H1 (cell line): Measurements from ENCODE around the gene SCAMP2. TPM values are rescaled to one million over a fixed set of nuclear protein-coding genes. Genes with fewer than 3 reads are reported as not detected.

Source experiments
- ASH2L ChIP-seq: fragments of 200-600, 300-600 bp; sonication (generic); IDR thresholded peaks from one replicate; pipeline ENCODE4 v1.7.1; 2017; ENCODE audit warnings: low read length
- CBX8 ChIP-seq: fragments of 300-800, 300-1000 bp; sonication (generic); IDR thresholded peaks from 2 replicates; pipeline ENCODE4 v1.7.1; 2016; ENCODE audit warnings: low read depth, low read length, borderline replicate concordance
- CHD2 ChIP-seq: IDR thresholded peaks from 2 replicates; pipeline ENCODE4 v1.6.1; 2012; ENCODE audit warnings: low read length, improper control_type of control experiment
- CTBP2 ChIP-seq: IDR thresholded peaks from 2 replicates; pipeline ENCODE4 v1.7.0; 2011; ENCODE audit warnings: borderline replicate concordance, mild to moderate bottlenecking, moderate library complexity, mixed read lengths, low read length; ENCODE audit not compliant: insufficient read depth, insufficient read length
- EGR1 ChIP-seq: IDR thresholded peaks from 2 replicates; pipeline ENCODE4 v1.6.1; 2011; ENCODE audit warnings: low read depth, low read length, borderline replicate concordance
- EP300 ChIP-seq, 2 experiments: IDR thresholded peaks; 1 replicate in 1 of 2; 2 replicates in 1 of 2; pipeline ENCODE4 v1.6.1; 2011 to 2012; ENCODE audit warnings: low read depth in 2 of 2, low read length in 2 of 2, mild to moderate bottlenecking in 2 of 2, borderline replicate concordance in 1 of 2, inconsistent platforms in 1 of 2, moderate library complexity in 1 of 2
- FOSL1 ChIP-seq: IDR thresholded peaks from 2 replicates; pipeline ENCODE4 v1.6.1; 2011; ENCODE audit warnings: mild to moderate bottlenecking, low read depth, low read length, moderate library complexity; ENCODE audit not compliant: insufficient read depth
- HDAC6 ChIP-seq: IDR thresholded peaks from one replicate; pipeline ENCODE4 v1.7.1; 2012; ENCODE audit warnings: low read depth, mild to moderate bottlenecking, inconsistent platforms, low read length, moderate library complexity
- JUND ChIP-seq: IDR thresholded peaks from 2 replicates; pipeline ENCODE4 v1.6.1; 2011; ENCODE audit warnings: mild to moderate bottlenecking, improper control_type of control experiment, low read length
- KDM5A ChIP-seq: fragments of 200-600 bp; IDR thresholded peaks from 2 replicates; pipeline ENCODE4 v1.7.1; 2012; ENCODE audit warnings: mild to moderate bottlenecking, low read length, inconsistent platforms, mixed read lengths
- NANOG ChIP-seq: IDR thresholded peaks from 2 replicates; pipeline ENCODE4 v1.6.1; 2011; ENCODE audit warnings: low read length, low read depth, mild to moderate bottlenecking, inconsistent platforms; ENCODE audit not compliant: insufficient read depth, poor library complexity, severe bottlenecking
- NRF1 ChIP-seq: IDR thresholded peaks from 2 replicates; pipeline ENCODE4 v1.6.1; 2011; ENCODE audit warnings: mild to moderate bottlenecking, low read depth, low read length, improper control_type of control experiment
- POLR2A ChIP-seq, 2 experiments: IDR thresholded peaks; 1 replicate in 1 of 2; 2 replicates in 1 of 2; pipeline ENCODE4 v1.6.1; 2011; ENCODE audit warnings: low read depth in 2 of 2, low read length in 2 of 2, mild to moderate bottlenecking in 2 of 2; ENCODE audit errors: control extremely low read depth in 1 of 2
- POU5F1 ChIP-seq: IDR thresholded peaks from 2 replicates; pipeline ENCODE4 v1.6.1; 2011; ENCODE audit warnings: low read depth, mild to moderate bottlenecking, low read length, moderate library complexity
- RAD21 ChIP-seq, 2 experiments: IDR thresholded peaks in 1 of 2; conservative IDR thresholded peaks in 1 of 2; 2 replicates each; pipeline ENCODE4 v1.6.1; 2011; ENCODE audit warnings: low read depth in 2 of 2, low read length in 2 of 2, improper control_type of control experiment in 1 of 2, inconsistent platforms in 1 of 2, mild to moderate bottlenecking in 1 of 2, moderate library complexity in 1 of 2
- SAP30 ChIP-seq: fragments of 300-600 bp; sonication (generic); IDR thresholded peaks from 2 replicates; pipeline ENCODE4 v1.7.1; 2012; ENCODE audit warnings: low read length, moderate library complexity, mild to moderate bottlenecking, inconsistent platforms; ENCODE audit not compliant: insufficient read depth, insufficient replicate concordance
- SIX5 ChIP-seq: IDR thresholded peaks from 2 replicates; pipeline ENCODE4 v1.6.1; 2011; ENCODE audit warnings: mild to moderate bottlenecking, low read depth, low read length
- SP1 ChIP-seq: IDR thresholded peaks from 2 replicates; pipeline ENCODE4 v1.6.1; 2011; ENCODE audit warnings: low read depth, low read length
- SRF ChIP-seq: IDR thresholded peaks from 2 replicates; pipeline ENCODE4 v1.6.1; 2011; ENCODE audit warnings: mild to moderate bottlenecking, low read depth, low read length, moderate library complexity
- YY1 ChIP-seq: IDR thresholded peaks from 2 replicates; pipeline ENCODE4 v1.6.1; 2011; ENCODE audit warnings: low read depth, mild to moderate bottlenecking, low read length
- ZNF274 ChIP-seq: IDR thresholded peaks from 2 replicates; pipeline ENCODE4 v1.7.0; 2012; ENCODE audit warnings: low read length, borderline replicate concordance; ENCODE audit errors: extremely low read depth
- polyA plus RNA-seq, 7 experiments: library from polyadenylated mRNA; depleted of rRNA in 3 of 7; stranded (reverse) in 5 of 7; unstranded in 2 of 7; fragments of >200 nt in 5 of 7; fragments of 200-250 nt in 2 of 7; gene quantifications; 1 replicate in 5 of 7; 2 replicates in 1 of 7; 4 replicates in 1 of 7; pipeline versions ENCODE4 v1.2.1 to v1.2.3, GENCODE V29; 2011 to 2013; ENCODE audit warnings: missing spikeins in 2 of 7, mixed read lengths in 2 of 7
- total RNA-seq: library from RNA; stranded (reverse); fragmentation: NEBNext Ultra II Directional; extraction: Animal tissue kit (Norgen Biotek cat#: 25700); gene quantifications from 2 replicates; pipeline ENCODE4 v1.2.1, GENCODE V29; 2021

The SCAMP2 gene
- total and polyA plus RNA-seq, 2 of the 8 experiments (the other 6 are each of a cell fraction or from before 2014, with no cell fraction given), result 41.7 to 131 TPM

DNA sequence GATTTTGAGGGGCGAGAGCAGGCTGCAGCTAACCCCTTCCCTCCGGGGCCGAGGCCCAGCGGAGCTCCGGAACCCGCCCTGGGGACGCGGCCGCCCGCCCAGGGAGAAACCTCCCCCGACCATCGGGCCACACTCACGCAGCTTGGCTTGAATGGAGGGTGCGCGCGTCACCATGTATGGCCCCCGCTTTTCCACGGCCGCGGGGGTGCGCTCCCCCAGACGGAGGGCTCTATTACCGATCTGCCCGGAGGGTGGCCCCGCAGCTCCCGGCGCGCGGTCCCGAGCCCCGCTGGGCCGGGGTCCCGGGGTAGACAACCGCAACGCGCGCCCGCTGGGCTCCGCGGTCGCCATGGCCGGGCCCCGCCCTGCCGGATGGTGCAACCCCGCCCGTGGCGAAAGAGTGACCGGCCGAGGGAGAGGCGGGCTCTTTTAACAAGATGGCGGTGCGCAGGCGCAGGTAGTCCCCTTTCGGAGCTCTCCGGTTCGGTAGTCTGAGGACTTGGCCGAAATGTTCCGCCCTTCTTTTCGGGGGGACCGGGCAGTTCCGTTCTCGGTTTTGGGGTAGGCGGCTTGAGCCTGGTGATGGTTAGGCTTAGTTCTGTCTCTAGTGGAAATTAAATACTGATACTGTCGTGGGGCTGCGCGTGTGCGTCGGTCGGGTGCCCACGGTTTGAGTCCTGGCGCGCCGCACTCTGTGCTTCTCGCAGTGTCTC lies 33.4 kb upstream of the SCAMP2 start, which contains the start of gene FAM219B (continued):
- TF ChIP-seq NANOG (no peak), POLR2A (IDR thresholded peaks at IDR 0.05; ENCODE audit: control extremely low read depth in 1 of 2, low read depth in 2 of 2, low read length in 2 of 2) (peak; percentile 61 to 69; a peak in 2 of 3 replicates), EGR1 (no peak), JUND (no peak), CTBP2 (no peak), SIX5 (no peak), ASH2L (peak; percentile 69), POU5F1 (no peak), NRF1 (peak; percentile 90), RAD21 (IDR thresholded peaks at IDR 0.05 in 1 of 2, conservative IDR thresholded peaks at IDR 0.05 in 1 of 2; ENCODE audit: low read depth in 2 of 2, low read length in 2 of 2) (no peak), SRF (no peak), CHD2 (no peak), SP1 (no peak), KDM5A (no peak), HDAC6 (no peak), ZNF274 (no peak), SAP30 (no peak), CBX8 (no peak), EP300 (IDR thresholded peaks at IDR 0.05; ENCODE audit: borderline replicate concordance in 1 of 2, low read depth in 2 of 2, low read length in 2 of 2) (no peak), YY1 (peak; percentile 93), FOSL1 (no peak)
